ENCODE results near the gene ADAMTS18. TPM values are rescaled to one million over a fixed set of nuclear protein-coding genes. Genes with fewer than 3 reads are reported as not detected.

Gene ADAMTS18
- total and polyA plus RNA-seq, 2 donors (not counting 3 experiments of a cell fraction or from before 2014, with no cell fraction given): 18.4 to 27.5 TPM

GRCh38 chr16:77327717-77328116 lies 107.1 kb downstream of the ADAMTS18 start:
- Histone ChIP-seq H2AFZ (ENCODE audit: low read depth, low read length) (no peak overlapping the region), H3K36me3 (ENCODE audit: control insufficient read depth in 2 of 2, extremely low read depth in 1 of 2, insufficient read depth in 2 of 2, low read length in 2 of 2) (peaks cover 0 to 4% of the 10 kb centered on the region in 2 experiments), H3K9me1 (replicated peaks; ENCODE audit: control insufficient read depth, extremely low read depth, insufficient read depth, low read length) (no peaks in the 10 kb centered on the region), H3K4me2 (ENCODE audit: insufficient read depth, low read length) (no peak overlapping the region), H3K27me3 (ENCODE audit: control insufficient read depth in 2 of 2, insufficient read depth in 2 of 2, low read length in 2 of 2) (no peaks in the 10 kb centered on the region), H4K20me1 (replicated peaks; ENCODE audit: control insufficient read depth, extremely low read depth, insufficient read depth, low read length) (no peaks in the 10 kb centered on the region), H3K9ac (replicated peaks; ENCODE audit: extremely low read depth, insufficient read depth, low read length) (no peak overlapping the region), H3K4me3 (replicated peaks in 1 of 3; ENCODE audit: insufficient read depth in 1 of 3, low read depth in 1 of 3, low read length in 3 of 3) (no peak overlapping the region), H3K27ac (ENCODE audit: insufficient read depth, low read depth, low read length) (no peak overlapping the region), H3K9me3 (replicated peaks; ENCODE audit: control insufficient read depth, insufficient read depth, low read length) (no peaks in the 10 kb centered on the region), H3K4me1 (ENCODE audit: control insufficient read depth, extremely low read depth, insufficient read depth, low read length) (no peaks in the 10 kb centered on the region), H3K79me2 (ENCODE audit: control insufficient read depth, insufficient read depth, low read length) (no peaks in the 10 kb centered on the region)
- FAIRE-seq: peak; percentile 42
- ChIA-PET POLR2A (no interaction called here), CTCF (interaction anchor here (1.4 to 1.6 kb wide), 2 partner anchors 256 to 257 kb away, joined by 3 to 4 read pairs; no protein-coding TSS in a partner anchor)
- dilution Hi-C loops (cut with MboI; ENCODE audit: extremely low pct_ligation_motif_present, low sequenced_read_pairs): no loop called here
- no TSS peak for BruUV-seq (replicated peaks)
- intact Hi-C loops (cut with micrococcal nuclease): no loop called here
- DNase-seq (ENCODE audit: low read depth, low spot score): no peak
- TF ChIP-seq MYC (IDR thresholded peaks at IDR 0.05; ENCODE audit: low read depth, low read length) (no peak), FOS (IDR thresholded peaks at IDR 0.05; ENCODE audit: borderline replicate concordance, insufficient read depth, low read length) (no peak), EZH2 (IDR thresholded peaks at IDR 0.05; ENCODE audit: borderline replicate concordance, low read depth, low read length, severe bottlenecking) (no peak), POLR2AphosphoS5 (IDR thresholded peaks at IDR 0.05; ENCODE audit: insufficient read depth, low read depth, low read length) (no peak), POLR2A (IDR thresholded peaks at IDR 0.05; ENCODE audit: low read depth, low read length) (no peak), GATA2 (IDR thresholded peaks at IDR 0.05; ENCODE audit: insufficient read depth, insufficient read length, low read depth, low read length) (no peak), JUN (IDR thresholded peaks at IDR 0.05; ENCODE audit: borderline replicate concordance, insufficient read depth, insufficient read length, low read depth) (no peak)
- TF ChIP-seq, protein P1, sequence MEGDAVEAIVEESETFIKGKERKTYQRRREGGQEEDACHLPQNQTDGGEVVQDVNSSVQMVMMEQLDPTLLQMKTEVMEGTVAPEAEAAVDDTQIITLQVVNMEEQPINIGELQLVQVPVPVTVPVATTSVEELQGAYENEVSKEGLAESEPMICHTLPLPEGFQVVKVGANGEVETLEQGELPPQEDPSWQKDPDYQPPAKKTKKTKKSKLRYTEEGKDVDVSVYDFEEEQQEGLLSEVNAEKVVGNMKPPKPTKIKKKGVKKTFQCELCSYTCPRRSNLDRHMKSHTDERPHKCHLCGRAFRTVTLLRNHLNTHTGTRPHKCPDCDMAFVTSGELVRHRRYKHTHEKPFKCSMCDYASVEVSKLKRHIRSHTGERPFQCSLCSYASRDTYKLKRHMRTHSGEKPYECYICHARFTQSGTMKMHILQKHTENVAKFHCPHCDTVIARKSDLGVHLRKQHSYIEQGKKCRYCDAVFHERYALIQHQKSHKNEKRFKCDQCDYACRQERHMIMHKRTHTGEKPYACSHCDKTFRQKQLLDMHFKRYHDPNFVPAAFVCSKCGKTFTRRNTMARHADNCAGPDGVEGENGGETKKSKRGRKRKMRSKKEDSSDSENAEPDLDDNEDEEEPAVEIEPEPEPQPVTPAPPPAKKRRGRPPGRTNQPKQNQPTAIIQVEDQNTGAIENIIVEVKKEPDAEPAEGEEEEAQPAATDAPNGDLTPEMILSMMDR (IDR thresholded peaks at IDR 0.05; ENCODE audit: extremely low read depth in 1 of 2, insufficient read depth in 1 of 2, low read depth in 1 of 2, low read length in 2 of 2): no peak
- TF ChIP-seq, protein P2, sequence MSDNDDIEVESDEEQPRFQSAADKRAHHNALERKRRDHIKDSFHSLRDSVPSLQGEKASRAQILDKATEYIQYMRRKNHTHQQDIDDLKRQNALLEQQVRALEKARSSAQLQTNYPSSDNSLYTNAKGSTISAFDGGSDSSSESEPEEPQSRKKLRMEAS (IDR thresholded peaks at IDR 0.05; ENCODE audit: insufficient read depth, insufficient read length): no peak
